ENCODE data around the gene LGALS14.
"Not testable (repeated sequence)": the region's sequence is repeated elsewhere in the genome, so short reads cannot be mapped to it uniquely, and the experiment has no call there.

The LGALS14 gene

GRCh38 chr19:39698535-39698934 is 5.7 kb upstream of the LGALS14 start:
- no peaks in the 10 kb centered on the region for H3K27me3 ChIP-seq (ENCODE audit: control insufficient read depth, insufficient read depth, low read length)
- no peak overlapping the region for H3K27ac ChIP-seq (ENCODE audit: low read length)
- H3K36me3 ChIP-seq (ENCODE audit: control insufficient read depth, low read depth, low read length) = no peaks in the 10 kb centered on the region
- no peak overlapping the region for H3K9ac ChIP-seq (ENCODE audit: low read length)
- no peaks in the 10 kb centered on the region for H3K9me3 ChIP-seq (ENCODE audit: control insufficient read depth, low read depth, low read length)
- H3K4me1 ChIP-seq (ENCODE audit: control insufficient read depth, low read depth, low read length) = no peaks in the 10 kb centered on the region
- no peak overlapping the region for H3K4me3 ChIP-seq (ENCODE audit: low read length)

- H3K9me3 ChIP-seq (ENCODE audit: control insufficient read depth, low read depth, low read length) = no peaks in the 10 kb centered on the region
- no peaks in the 10 kb centered on the region for H3K4me1 ChIP-seq (ENCODE audit: control insufficient read depth, low read depth, low read length)
- no peaks in the 10 kb centered on the region for H3K27me3 ChIP-seq (ENCODE audit: control insufficient read depth, insufficient read depth, low read length)
- no peaks in the 10 kb centered on the region for H3K36me3 ChIP-seq (ENCODE audit: control insufficient read depth, low read depth, low read length)
- H3K9ac ChIP-seq (ENCODE audit: low read length) = no peak overlapping the region
- H3K27ac ChIP-seq (ENCODE audit: low read length) = no peak overlapping the region
- H3K4me3 ChIP-seq (ENCODE audit: low read length) = no peak overlapping the region
Measured at GRCh38 chr19:39701291-39701690, 3.0 kb upstream of the LGALS14 start.

GRCh38 chr19:39705578-39706188 is 1.4 kb downstream of the LGALS14 start:
- H3K36me3 ChIP-seq (ENCODE audit: control insufficient read depth, low read depth, low read length) = no peaks in the 10 kb centered on the region
- peaks cover 4% of the 10 kb centered on the region for H3K27me3 ChIP-seq (ENCODE audit: control insufficient read depth, insufficient read depth, low read length)
- H3K9me3 ChIP-seq (ENCODE audit: control insufficient read depth, low read depth, low read length) = no peaks in the 10 kb centered on the region
- no peaks in the 10 kb centered on the region for H3K4me1 ChIP-seq (ENCODE audit: control insufficient read depth, low read depth, low read length)
- no peak overlapping the region for H3K4me3 ChIP-seq (ENCODE audit: low read length)
- H3K27ac ChIP-seq (ENCODE audit: low read length) = no peak overlapping the region
- no peak overlapping the region for H3K9ac ChIP-seq (ENCODE audit: low read length)

GRCh38 chr19:39708594-39708993 is 4.3 kb downstream of the LGALS14 start:
- Histone ChIP-seq H3K27me3 (ENCODE audit: control insufficient read depth, insufficient read depth, low read length) (peaks cover 4% of the 10 kb centered on the region), H3K9ac (ENCODE audit: low read length) (no peak overlapping the region), H3K4me1 (ENCODE audit: control insufficient read depth, low read depth, low read length) (no peaks in the 10 kb centered on the region), H3K9me3 (ENCODE audit: control insufficient read depth, low read depth, low read length) (no peaks in the 10 kb centered on the region), H3K27ac (ENCODE audit: low read length) (no peak overlapping the region), H3K4me3 (ENCODE audit: low read length) (no peak overlapping the region), H3K36me3 (ENCODE audit: control insufficient read depth, low read depth, low read length) (no peaks in the 10 kb centered on the region)

GRCh38 chr19:39709026-39709872 is 5.0 kb downstream of the LGALS14 start:
- Histone ChIP-seq H3K9ac (ENCODE audit: low read length) (no peak overlapping the region), H3K36me3 (ENCODE audit: control insufficient read depth, low read depth, low read length) (no peaks in the 10 kb centered on the region), H3K4me3 (ENCODE audit: low read length) (no peak overlapping the region), H3K9me3 (ENCODE audit: control insufficient read depth, low read depth, low read length) (no peaks in the 10 kb centered on the region), H3K27ac (ENCODE audit: low read length) (no peak overlapping the region), H3K27me3 (ENCODE audit: control insufficient read depth, insufficient read depth, low read length) (peaks cover 4% of the 10 kb centered on the region), H3K4me1 (ENCODE audit: control insufficient read depth, low read depth, low read length) (no peaks in the 10 kb centered on the region)

GRCh38 chr19:39710333-39710890 is 6.1 kb downstream of the LGALS14 start:
- no peak overlapping the region for H3K27ac ChIP-seq (ENCODE audit: low read length)
- peaks cover 4% of the 10 kb centered on the region for H3K27me3 ChIP-seq (ENCODE audit: control insufficient read depth, insufficient read depth, low read length)
- no peak overlapping the region for H3K9ac ChIP-seq (ENCODE audit: low read length)
- no peaks in the 10 kb centered on the region for H3K36me3 ChIP-seq (ENCODE audit: control insufficient read depth, low read depth, low read length)
- H3K4me1 ChIP-seq (ENCODE audit: control insufficient read depth, low read depth, low read length) = no peaks in the 10 kb centered on the region
- H3K9me3 ChIP-seq (ENCODE audit: control insufficient read depth, low read depth, low read length) = no peaks in the 10 kb centered on the region
- no peak overlapping the region for H3K4me3 ChIP-seq (ENCODE audit: low read length)

GRCh38 chr19:39720144-39720543 is 15.9 kb downstream of the LGALS14 start:
- H3K9me3 ChIP-seq (ENCODE audit: control insufficient read depth, low read depth, low read length); H3K27ac ChIP-seq (ENCODE audit: low read length); H3K27me3 ChIP-seq (ENCODE audit: control insufficient read depth, insufficient read depth, low read length); H3K4me1 ChIP-seq (ENCODE audit: control insufficient read depth, low read depth, low read length); H3K4me3 ChIP-seq (ENCODE audit: low read length); H3K36me3 ChIP-seq (ENCODE audit: control insufficient read depth, low read depth, low read length); H3K9ac ChIP-seq (ENCODE audit: low read length): not testable (repeated sequence)

GRCh38 chr19:39725995-39726394 is 21.7 kb downstream of the LGALS14 start:
- H3K9ac ChIP-seq (ENCODE audit: low read length) = no peak overlapping the region
- no peak overlapping the region for H3K27ac ChIP-seq (ENCODE audit: low read length)
- no peaks in the 10 kb centered on the region for H3K36me3 ChIP-seq (ENCODE audit: control insufficient read depth, low read depth, low read length)
- no peaks in the 10 kb centered on the region for H3K4me1 ChIP-seq (ENCODE audit: control insufficient read depth, low read depth, low read length)
- H3K27me3 ChIP-seq (ENCODE audit: control insufficient read depth, insufficient read depth, low read length) = no peaks in the 10 kb centered on the region
- H3K9me3 ChIP-seq (ENCODE audit: control insufficient read depth, low read depth, low read length) = no peaks in the 10 kb centered on the region
- no peak overlapping the region for H3K4me3 ChIP-seq (ENCODE audit: low read length)

- Histone ChIP-seq H3K9me3 (ENCODE audit: control insufficient read depth, low read depth, low read length) (no peaks in the 10 kb centered on the region), H3K27me3 (ENCODE audit: control insufficient read depth, insufficient read depth, low read length) (no peaks in the 10 kb centered on the region), H3K36me3 (ENCODE audit: control insufficient read depth, low read depth, low read length) (no peaks in the 10 kb centered on the region), H3K4me1 (ENCODE audit: control insufficient read depth, low read depth, low read length) (no peaks in the 10 kb centered on the region), H3K9ac (ENCODE audit: low read length) (no peak overlapping the region), H3K27ac (ENCODE audit: low read length) (no peak overlapping the region), H3K4me3 (ENCODE audit: low read length) (no peak overlapping the region)
Measured at GRCh38 chr19:39727070-39727800, 23.0 kb downstream of the LGALS14 start.

GRCh38 chr19:39728040-39728439 is 23.8 kb downstream of the LGALS14 start:
- no peaks in the 10 kb centered on the region for H3K36me3 ChIP-seq (ENCODE audit: control insufficient read depth, low read depth, low read length)
- H3K9ac ChIP-seq (ENCODE audit: low read length) = no peak overlapping the region
- H3K4me1 ChIP-seq (ENCODE audit: control insufficient read depth, low read depth, low read length) = no peaks in the 10 kb centered on the region
- H3K27ac ChIP-seq (ENCODE audit: low read length) = no peak overlapping the region
- no peaks in the 10 kb centered on the region for H3K9me3 ChIP-seq (ENCODE audit: control insufficient read depth, low read depth, low read length)
- no peak overlapping the region for H3K4me3 ChIP-seq (ENCODE audit: low read length)
- H3K27me3 ChIP-seq (ENCODE audit: control insufficient read depth, insufficient read depth, low read length) = no peaks in the 10 kb centered on the region

- Histone ChIP-seq H3K9ac (ENCODE audit: low read length) (no peak overlapping the region), H3K27ac (ENCODE audit: low read length) (no peak overlapping the region), H3K4me1 (ENCODE audit: control insufficient read depth, low read depth, low read length) (no peaks in the 10 kb centered on the region), H3K4me3 (ENCODE audit: low read length) (no peak overlapping the region), H3K27me3 (ENCODE audit: control insufficient read depth, insufficient read depth, low read length) (no peaks in the 10 kb centered on the region), H3K36me3 (ENCODE audit: control insufficient read depth, low read depth, low read length) (no peaks in the 10 kb centered on the region), H3K9me3 (ENCODE audit: control insufficient read depth, low read depth, low read length) (no peaks in the 10 kb centered on the region)
Measured at GRCh38 chr19:39729594-39729993, 25.3 kb downstream of the LGALS14 start.

All from iPS-18a (cell line).